ENCODE results near the gene OTOP3.
A peak's percentile ranks its signal among the peaks of the same experiment; 100 is the strongest.
"Not testable (repeated sequence)": the region's sequence is repeated elsewhere in the genome, so short reads cannot be mapped to it uniquely, and the experiment has no call there.

OTOP3 gene

GRCh38 chr17:74962622-74963394 is 27.1 kb downstream of the OTOP3 start:
- H3K4me3 Mint-ChIP-seq, result no peak overlapping the region
- no peaks in the 10 kb centered on the region for H3K9me3 Mint-ChIP-seq

GRCh38 chr17:74963656-74964055 is 28.0 kb downstream of the OTOP3 start:
- Mint-ChIP-seq H3K4me1 (peaks cover 11% of the 10 kb centered on the region), H3K27ac (no peak overlapping the region), H3K27me3 (no peaks in the 10 kb centered on the region), H3K4me3 (no peak overlapping the region), H3K9me3 (no peaks in the 10 kb centered on the region)
- no peak for ATAC-seq
- DNase-seq, result no peak

More at GRCh38 chr17:74962622-74963394, 27.1 kb downstream of the OTOP3 start:
- H3K27me3 Mint-ChIP-seq, result peaks cover 5% of the 10 kb centered on the region
- DNase-seq (no peak), ATAC-seq (no peak)
- peaks cover 15% of the 10 kb centered on the region for H3K4me1 Mint-ChIP-seq
- H3K27ac Mint-ChIP-seq, result no peak overlapping the region

GRCh38 chr17:74964246-74964761 is 28.6 kb downstream of the OTOP3 start:
- Mint-ChIP-seq H3K27me3 (no peaks in the 10 kb centered on the region), H3K4me3 (no peak overlapping the region), H3K9me3 (no peaks in the 10 kb centered on the region), H3K4me1 (peaks cover 11% of the 10 kb centered on the region), H3K27ac (no peak overlapping the region)
- ATAC-seq (no peak), DNase-seq (no peak)

GRCh38 chr17:74964988-74965622 is 29.4 kb downstream of the OTOP3 start:
- DNase-seq (no peak), ATAC-seq (no peak)
- no peak overlapping the region for H3K4me3 Mint-ChIP-seq
- H3K4me1 Mint-ChIP-seq, result peaks cover 11% of the 10 kb centered on the region
- no peaks in the 10 kb centered on the region for H3K27me3 Mint-ChIP-seq
- no peaks in the 10 kb centered on the region for H3K9me3 Mint-ChIP-seq
- peak overlapping the region in 1 of 2 donors; percentile 40 for H3K27ac Mint-ChIP-seq

- Mint-ChIP-seq H3K27ac (no peak overlapping the region), H3K27me3 (peaks cover 19% of the 10 kb centered on the region), H3K9me3 (no peaks in the 10 kb centered on the region), H3K4me3 (no peak overlapping the region), H3K4me1 (peaks cover 15% of the 10 kb centered on the region)
- ATAC-seq (no peak), DNase-seq (no peak)
Measured at GRCh38 chr17:74968361-74968780, 32.7 kb downstream of the OTOP3 start.

- H3K9me3 Mint-ChIP-seq, H3K27ac Mint-ChIP-seq, ATAC-seq, H3K4me3 Mint-ChIP-seq, DNase-seq: not testable (repeated sequence)
- H3K27me3 Mint-ChIP-seq, result peaks cover 26% of the 10 kb centered on the region
- H3K4me1 Mint-ChIP-seq, result peaks cover 15% of the 10 kb centered on the region
Measured at GRCh38 chr17:74969501-74969900, 33.8 kb downstream of the OTOP3 start.

GRCh38 chr17:74970395-74970794 is 34.7 kb downstream of the OTOP3 start:
- H3K27ac Mint-ChIP-seq, result no peak overlapping the region
- no peak for ATAC-seq
- H3K27me3 Mint-ChIP-seq, result peaks cover 31% of the 10 kb centered on the region
- no peak for DNase-seq
- no peaks in the 10 kb centered on the region for H3K9me3 Mint-ChIP-seq
- peaks cover 15% of the 10 kb centered on the region for H3K4me1 Mint-ChIP-seq
- H3K4me3 Mint-ChIP-seq, result no peak overlapping the region

GRCh38 chr17:74971069-74971841 is 35.6 kb downstream of the OTOP3 start:
- peak overlapping the region in 1 of 2 donors; percentile 14 for H3K27ac Mint-ChIP-seq
- H3K9me3 Mint-ChIP-seq, result no peaks in the 10 kb centered on the region
- peak overlapping the region; percentile 86 to 88 for H3K4me3 Mint-ChIP-seq
- peaks cover 15% of the 10 kb centered on the region for H3K4me1 Mint-ChIP-seq
- DNase-seq, result no peak
- ATAC-seq, result no peak
- peaks cover 31% of the 10 kb centered on the region for H3K27me3 Mint-ChIP-seq

GRCh38 chr17:74971842-74972106 is 36.1 kb downstream of the OTOP3 start:
- H3K9me3 Mint-ChIP-seq, result no peaks in the 10 kb centered on the region
- no peak for DNase-seq
- ATAC-seq, result peak; percentile 32
- peak overlapping the region; percentile 86 to 88 for H3K4me3 Mint-ChIP-seq
- H3K4me1 Mint-ChIP-seq, result peaks cover 15% of the 10 kb centered on the region
- H3K27me3 Mint-ChIP-seq, result peaks cover 31% of the 10 kb centered on the region
- H3K27ac Mint-ChIP-seq, result no peak overlapping the region

GRCh38 chr17:74972107-74972972 is 36.6 kb downstream of the OTOP3 start, which contains the start of gene HID1:
HID1 (minus strand) TSS chr17:74972759; CDS start chr17:74972656, 103 bp downstream.
- peak within 1 kb of the TSS in 1 of 2 donors; percentile 8 for H3K27ac Mint-ChIP-seq
- peaks cover 15% of the 10 kb centered on the region for H3K4me1 Mint-ChIP-seq
- peak within 1 kb of the TSS; percentile 86 to 88 for H3K4me3 Mint-ChIP-seq
- no peaks in the 10 kb centered on the region for H3K9me3 Mint-ChIP-seq
- DNase-seq (peak; percentile 62 to 65), ATAC-seq (peak; percentile 82)
- H3K27me3 Mint-ChIP-seq, result peaks cover 31% of the 10 kb centered on the region

- peaks cover 15% of the 10 kb centered on the region for H3K4me1 Mint-ChIP-seq
- H3K27ac Mint-ChIP-seq, result peak overlapping the region in 1 of 2 donors; percentile 8
- no peaks in the 10 kb centered on the region for H3K9me3 Mint-ChIP-seq
- peak overlapping the region; percentile 86 to 88 for H3K4me3 Mint-ChIP-seq
- peaks cover 31% of the 10 kb centered on the region for H3K27me3 Mint-ChIP-seq
- ATAC-seq (no peak), DNase-seq (no peak)
Measured at GRCh38 chr17:74972973-74973328, 37.3 kb downstream of the OTOP3 start.

GRCh38 chr17:74975943-74976342 is 40.2 kb downstream of the OTOP3 start:
- H3K27ac Mint-ChIP-seq, result no peak overlapping the region
- no peak overlapping the region for H3K4me3 Mint-ChIP-seq
- no peaks in the 10 kb centered on the region for H3K9me3 Mint-ChIP-seq
- no peak for ATAC-seq
- DNase-seq, result no peak
- peaks cover 17% of the 10 kb centered on the region for H3K4me1 Mint-ChIP-seq
- peaks cover 29% of the 10 kb centered on the region for H3K27me3 Mint-ChIP-seq

- Mint-ChIP-seq H3K27me3 (peaks cover 17% of the 10 kb centered on the region), H3K9me3 (no peaks in the 10 kb centered on the region), H3K4me1 (peaks cover 17% of the 10 kb centered on the region), H3K27ac (no peak overlapping the region), H3K4me3 (no peak overlapping the region)
- DNase-seq (no peak), ATAC-seq (no peak)
Measured at GRCh38 chr17:74977802-74978201, 42.1 kb downstream of the OTOP3 start.

GRCh38 chr17:74978240-74978639 is 42.5 kb downstream of the OTOP3 start:
- ATAC-seq (no peak), DNase-seq (no peak)
- Mint-ChIP-seq H3K9me3 (no peaks in the 10 kb centered on the region), H3K27ac (no peak overlapping the region), H3K27me3 (peaks cover 12% of the 10 kb centered on the region), H3K4me3 (no peak overlapping the region), H3K4me1 (peaks cover 13% of the 10 kb centered on the region)
